GM21526 (cell line): Measurements from ENCODE around the gene PCSK4.
"Not testable (repeated sequence)": the region's sequence is repeated elsewhere in the genome, so short reads cannot be mapped to it uniquely, and the experiment has no call there.

Source experiments
- ATAC-seq: cut with Tn5 transposase; IDR thresholded peaks from one replicate; pipeline ENCODE4 v1.9.1; 2021; ENCODE audit warnings: moderate library complexity; ENCODE audit not compliant: unreplicated experiment, low FRiP score

PCSK4 gene

GRCh38 chr19:1489463-1490310 is 463 bp downstream of the PCSK4 start:
- no peak for ATAC-seq

- no peak for ATAC-seq
Measured at GRCh38 chr19:1488282-1488601, 1.9 kb downstream of the PCSK4 start.

DNA sequence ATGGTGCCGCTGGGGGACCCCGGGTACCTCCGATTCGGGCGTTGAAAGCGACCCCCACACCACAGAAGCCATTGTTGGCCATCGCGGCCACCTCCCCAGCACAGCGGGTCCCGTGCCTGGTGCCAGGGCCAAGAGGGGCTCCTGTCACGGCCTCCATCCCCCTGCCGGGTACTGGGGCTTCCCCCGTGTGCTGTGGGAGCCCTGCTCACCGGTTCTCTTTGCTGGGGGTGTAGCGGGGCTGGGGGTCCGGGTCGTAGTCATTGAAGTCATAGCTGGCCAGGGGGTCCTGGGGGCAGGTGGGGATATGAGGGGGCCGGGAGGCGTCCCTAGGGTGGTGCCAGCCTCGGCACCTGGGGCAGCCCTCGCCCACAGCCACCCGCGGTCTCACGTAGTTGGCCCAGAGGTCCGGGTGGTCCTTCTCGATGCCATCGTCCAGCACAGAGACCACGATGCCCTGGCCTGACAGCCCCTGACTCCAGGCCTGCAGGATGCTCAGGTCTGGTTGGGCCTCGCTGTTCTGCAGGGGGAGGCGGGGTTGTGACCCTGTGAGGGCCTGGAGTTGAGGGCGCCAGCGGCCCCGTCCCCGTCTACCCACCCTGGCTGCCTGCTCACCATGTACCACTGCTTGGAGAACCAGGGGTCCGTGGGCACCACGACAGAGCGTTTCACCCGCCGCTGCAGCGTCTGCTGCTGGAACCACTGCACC is 2.4 kb downstream of the PCSK4 start:
- no peak for ATAC-seq

GRCh38 chr19:1486720-1487575 is 3.2 kb downstream of the PCSK4 start:
- no peak for ATAC-seq

GRCh38 chr19:1483979-1484428 is 6.1 kb downstream of the PCSK4 start:
- no peak for ATAC-seq

GRCh38 chr19:1483131-1483978 is 6.8 kb downstream of the PCSK4 start:
- ATAC-seq = no peak

- ATAC-seq = no peak
Measured at GRCh38 chr19:1482361-1483130, 7.6 kb downstream of the PCSK4 start.

DNA sequence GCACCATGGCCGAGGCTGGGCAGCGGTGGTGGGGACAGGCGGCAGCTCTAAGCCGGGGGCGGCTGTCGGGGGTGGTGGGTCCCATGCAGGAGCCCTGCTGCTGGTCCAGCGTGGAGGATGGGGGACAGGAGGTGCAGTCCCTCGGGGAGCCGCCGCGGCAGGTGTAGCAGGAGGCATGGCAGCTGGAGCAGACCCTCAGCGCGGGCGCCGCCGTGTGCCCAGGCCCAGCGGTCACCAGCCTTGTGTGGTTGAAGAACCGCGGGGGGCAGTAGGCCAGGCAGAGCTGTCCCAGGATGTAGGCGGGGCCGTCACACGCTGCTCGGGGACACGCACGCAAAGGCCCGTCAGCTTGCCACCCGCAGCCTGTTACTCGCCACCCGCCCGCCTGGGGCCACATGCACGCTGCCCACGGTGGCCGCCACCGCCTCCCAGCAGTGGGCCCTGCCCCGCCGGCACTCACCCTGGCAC is 8.2 kb downstream of the PCSK4 start:
- ATAC-seq = no peak

DNA sequence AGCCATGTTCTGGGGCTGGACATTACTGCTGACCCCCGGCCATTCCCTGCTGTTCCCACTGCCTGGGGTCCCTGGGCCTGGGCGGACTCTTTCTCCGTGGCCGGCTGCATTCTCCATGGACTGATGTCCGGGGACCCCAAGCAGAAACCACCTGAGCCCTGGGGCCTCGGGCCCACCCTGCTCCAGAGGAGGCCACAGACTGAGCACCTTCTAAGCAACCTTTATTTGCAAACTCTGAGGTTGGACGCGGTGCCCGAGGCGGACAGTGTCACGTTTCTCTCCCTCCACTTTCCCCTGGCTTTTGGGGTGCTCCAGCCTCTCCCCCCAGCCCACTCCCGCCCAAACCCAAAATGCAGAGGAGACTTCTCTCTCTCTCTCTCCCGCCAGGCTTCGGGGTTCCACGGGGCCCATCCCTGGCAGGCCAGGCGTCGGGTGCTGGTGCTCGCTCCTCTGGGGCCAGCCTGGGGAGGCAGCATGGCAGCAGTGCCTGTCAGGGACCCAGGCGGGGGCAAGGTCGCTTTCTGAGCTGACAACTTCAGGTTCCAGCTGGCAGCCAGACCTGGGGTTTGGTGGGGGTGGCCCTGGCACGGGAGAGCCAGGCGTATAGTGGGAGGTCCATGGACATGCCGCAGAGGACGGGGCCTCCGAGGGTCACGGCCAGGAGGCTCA is 8.8 kb downstream of the PCSK4 start:
- ATAC-seq = no peak

- peak; percentile 73 for ATAC-seq
Measured at GRCh38 chr19:1478934-1479707, 11.0 kb downstream of the PCSK4 start, which contains the start of gene C19orf25. Gene C19orf25 (minus strand): TSS chr19:1479215. CDS start chr19:1478903, 312 bp downstream.

- ATAC-seq = not testable (repeated sequence)
Measured at GRCh38 chr19:1477056-1477455, 13.1 kb downstream of the PCSK4 start.

DNA sequence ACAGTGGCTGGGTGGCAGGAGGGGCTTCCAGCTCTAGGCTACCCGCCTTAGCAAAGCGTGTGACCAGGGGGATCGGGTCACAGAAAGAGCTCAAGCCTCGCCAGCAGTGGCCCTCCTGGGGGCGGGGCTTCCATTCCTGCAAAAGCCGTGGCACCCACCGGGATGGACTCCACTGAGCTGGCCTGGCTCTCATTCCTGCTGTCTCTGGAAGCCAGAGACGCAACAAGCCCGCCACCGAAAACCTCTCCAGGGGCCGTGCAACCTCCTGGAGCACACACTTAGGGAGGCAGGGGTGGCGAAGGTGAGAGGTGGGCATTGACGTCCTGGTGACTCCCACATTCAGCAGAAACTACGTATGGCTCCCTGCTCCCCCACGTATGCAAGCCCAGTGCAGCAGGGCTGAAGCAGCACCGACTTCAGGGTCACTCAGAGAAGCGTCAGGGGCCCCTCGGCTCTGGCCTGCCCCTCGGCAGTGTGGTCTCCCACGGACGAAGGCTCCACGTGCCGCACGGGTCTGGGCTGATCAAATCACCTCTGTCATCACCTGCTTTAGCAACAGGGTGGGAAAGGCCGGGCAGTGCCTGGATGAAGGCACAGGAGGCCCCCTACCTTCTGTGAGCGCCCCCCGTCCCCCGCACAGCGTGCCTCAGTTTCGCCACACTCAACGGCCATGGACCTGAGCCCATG is 14.3 kb downstream of the PCSK4 start:
- no peak for ATAC-seq

DNA sequence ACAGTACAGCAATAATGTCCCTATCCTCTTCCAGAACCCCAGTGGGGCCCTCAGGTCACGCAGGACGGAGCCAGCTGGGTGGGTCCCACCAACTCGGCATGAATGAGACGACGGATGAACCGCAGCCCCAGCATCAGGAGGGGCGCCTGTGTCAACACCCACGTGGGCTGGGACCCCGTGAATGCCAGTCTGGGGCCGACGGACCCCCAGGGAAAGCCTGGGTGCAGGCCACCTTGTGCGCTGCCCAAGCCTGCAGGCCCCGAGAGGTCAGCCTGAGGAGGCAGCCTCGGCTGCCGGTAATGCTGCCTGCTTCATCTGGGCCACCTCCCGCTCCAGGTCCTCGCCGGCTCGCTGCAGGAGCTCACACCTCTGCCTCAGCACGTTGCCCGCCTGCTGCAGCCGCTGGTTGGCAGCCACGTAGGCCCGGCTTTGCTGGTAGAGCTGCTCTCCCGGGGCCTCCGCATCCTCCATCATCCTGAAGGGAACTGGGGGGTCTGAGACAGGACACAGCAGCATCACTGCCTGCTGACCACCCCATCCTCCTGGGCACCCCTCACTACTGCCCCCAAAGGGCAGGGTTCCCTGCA is 15.3 kb downstream of the PCSK4 start:
- ATAC-seq = no peak

DNA sequence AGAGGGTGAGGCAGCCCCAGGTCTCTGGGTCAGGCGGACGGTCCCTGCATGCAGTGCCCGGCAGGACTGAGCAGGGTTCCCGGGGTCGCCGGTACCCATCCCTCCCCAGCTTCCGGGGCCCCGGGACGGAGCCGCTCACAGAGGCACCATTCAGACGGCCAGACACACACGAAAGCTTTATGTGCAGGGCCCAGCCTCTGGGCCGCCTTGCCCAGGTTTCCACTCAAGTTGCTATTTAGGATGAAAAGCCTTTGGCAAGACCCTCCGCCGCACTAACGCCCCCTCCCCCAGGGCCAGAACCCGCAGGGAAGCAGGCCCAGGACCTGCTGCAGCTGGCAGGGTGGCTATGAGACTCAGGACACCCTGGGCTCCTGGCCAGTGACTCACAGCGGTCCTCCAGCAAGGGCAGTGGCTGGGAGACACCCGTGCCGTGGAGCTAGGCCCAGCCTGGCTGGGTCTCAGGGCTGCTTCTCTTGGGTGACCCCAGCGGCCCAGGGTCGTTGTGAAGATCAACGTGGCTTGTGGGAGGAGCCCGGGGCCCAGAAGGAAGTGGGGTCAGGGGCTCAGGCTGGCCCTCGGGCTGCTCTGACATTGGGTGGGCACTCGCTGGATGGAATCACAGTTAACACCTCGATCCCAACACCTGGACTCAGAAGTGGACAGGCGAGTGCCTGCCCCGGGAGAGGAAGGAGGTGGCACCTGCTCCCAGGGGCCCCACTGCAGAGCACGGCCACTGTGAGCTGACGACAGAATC is 16.0 kb downstream of the PCSK4 start:
- no peak for ATAC-seq

DNA sequence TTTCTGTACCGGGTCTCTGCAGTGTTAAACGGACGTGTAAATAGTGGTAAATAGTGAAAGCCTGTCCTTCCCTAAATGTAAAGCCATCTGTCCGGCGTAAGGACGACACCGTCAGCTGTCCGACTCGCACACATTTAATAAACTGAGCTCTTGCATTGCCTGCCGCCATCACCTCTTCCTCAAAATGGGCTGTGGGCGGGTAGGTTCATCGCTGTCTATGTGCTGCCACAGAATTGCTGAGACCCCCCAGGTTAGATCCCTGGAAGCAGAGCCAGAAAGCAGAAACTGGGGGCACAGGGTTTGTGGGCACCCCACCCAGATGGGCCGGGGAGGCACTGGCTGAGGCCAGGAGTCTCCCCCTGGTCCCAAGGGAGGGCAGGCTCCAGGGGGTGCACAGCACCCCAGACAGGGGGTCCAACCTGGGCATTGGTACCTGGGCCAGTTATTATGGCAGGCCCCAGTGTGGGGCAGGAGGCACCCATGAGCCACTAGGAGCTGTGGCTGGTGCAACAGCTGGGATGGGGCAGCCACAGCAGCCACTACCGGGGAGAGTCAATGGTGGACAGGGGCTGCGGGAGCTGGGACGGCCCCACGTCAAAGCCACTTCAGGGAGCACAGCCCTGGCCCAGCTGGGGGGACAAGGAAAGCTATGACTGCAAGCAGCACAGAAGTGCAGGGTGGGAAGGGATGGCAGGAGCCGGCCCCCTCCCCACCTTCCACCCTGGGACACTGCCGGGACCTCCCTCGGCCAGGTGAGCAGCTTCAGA is 16.9 kb downstream of the PCSK4 start:
- ATAC-seq = no peak
